AG04450 (cell line): ENCODE measurements around the gene GTF2H4. TPM values are rescaled to one million over a fixed set of nuclear protein-coding genes. Genes with fewer than 3 reads are reported as not detected.

Source experiments
- CTCF ChIA-PET: fragments of 300-600, 350-600 bp; formaldehyde crosslinking; extraction: SDS; loops from one replicate; lab custom pipeline; 2022; ENCODE audit warnings: antibody characterized with exemption, inconsistent platforms; lab: Charles Lee
- POLR2A ChIA-PET: fragments of 350-600 bp; formaldehyde crosslinking; extraction: SDS; loops from one replicate; lab custom pipeline; 2021; ENCODE audit warnings: antibody characterized with exemption, inconsistent platforms; lab: Yijun Ruan, JAX
- DNase-seq: peaks from one replicate; pipeline ENCODE4 v3.0.0-alpha.2; 2011; ENCODE audit warnings: low read depth, low spot score
- H3K27ac ChIP-seq: one replicate; pipeline ENCODE4 v1.5.1; 2012; ENCODE audit warnings: low read depth, low read length, control low read depth
- H3K27me3 ChIP-seq: one replicate; pipeline ENCODE4 v1.6.0; 2012; ENCODE audit warnings: low read length; ENCODE audit not compliant: control insufficient read depth, insufficient read depth
- H3K4me3 ChIP-seq: 2 replicates; pipeline ENCODE4 v1.5.1; 2011; ENCODE audit warnings: mild to moderate bottlenecking, low read depth, low read length, control low read depth
- H3K9me3 ChIP-seq: 2 replicates; pipeline ENCODE4 v1.5.1; 2012; ENCODE audit warnings: low read length; ENCODE audit not compliant: control insufficient read depth, insufficient read depth
- polyA plus RNA-seq: library from polyadenylated mRNA; depleted of rRNA; stranded (reverse); fragments of >200 nt; gene quantifications from 2 replicates; pipeline ENCODE4 v1.2.3, GENCODE V29; 2011
- TF ChIP-seq, protein P1 (sequence below): IDR thresholded peaks from 2 replicates; pipeline ENCODE4 v1.5.1; 2011; ENCODE audit warnings: low read depth, low read length, control low read depth, inconsistent platforms

Gene GTF2H4
- polyA plus RNA-seq, 1 experiment: 31.9 TPM

DNA sequence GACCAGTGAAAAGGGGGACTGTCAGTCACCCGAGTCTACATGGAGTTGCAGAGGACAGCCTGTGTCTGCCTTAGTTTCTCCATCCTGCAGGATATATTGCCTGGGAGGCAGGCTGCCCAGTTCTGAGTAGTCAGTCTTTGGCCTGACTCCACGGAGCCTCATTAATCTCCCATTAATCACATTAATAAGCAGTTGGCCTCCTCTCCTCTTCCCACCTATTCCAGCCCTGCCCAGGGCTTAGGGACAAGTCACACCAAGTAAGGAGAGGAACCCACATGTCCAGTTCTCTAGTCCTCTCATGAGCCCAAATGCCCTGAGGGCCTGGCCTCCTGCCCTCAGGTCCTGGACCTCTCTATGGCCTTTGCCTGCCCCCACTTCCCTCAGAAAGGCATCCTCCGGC, 31.5 kb downstream of the GTF2H4 start:
- H3K4me3 ChIP-seq: no peak overlapping the region
- no peaks in the 10 kb centered on the region for H3K9me3 ChIP-seq
- DNase-seq: no peak
- TF ChIP-seq, protein P1, sequence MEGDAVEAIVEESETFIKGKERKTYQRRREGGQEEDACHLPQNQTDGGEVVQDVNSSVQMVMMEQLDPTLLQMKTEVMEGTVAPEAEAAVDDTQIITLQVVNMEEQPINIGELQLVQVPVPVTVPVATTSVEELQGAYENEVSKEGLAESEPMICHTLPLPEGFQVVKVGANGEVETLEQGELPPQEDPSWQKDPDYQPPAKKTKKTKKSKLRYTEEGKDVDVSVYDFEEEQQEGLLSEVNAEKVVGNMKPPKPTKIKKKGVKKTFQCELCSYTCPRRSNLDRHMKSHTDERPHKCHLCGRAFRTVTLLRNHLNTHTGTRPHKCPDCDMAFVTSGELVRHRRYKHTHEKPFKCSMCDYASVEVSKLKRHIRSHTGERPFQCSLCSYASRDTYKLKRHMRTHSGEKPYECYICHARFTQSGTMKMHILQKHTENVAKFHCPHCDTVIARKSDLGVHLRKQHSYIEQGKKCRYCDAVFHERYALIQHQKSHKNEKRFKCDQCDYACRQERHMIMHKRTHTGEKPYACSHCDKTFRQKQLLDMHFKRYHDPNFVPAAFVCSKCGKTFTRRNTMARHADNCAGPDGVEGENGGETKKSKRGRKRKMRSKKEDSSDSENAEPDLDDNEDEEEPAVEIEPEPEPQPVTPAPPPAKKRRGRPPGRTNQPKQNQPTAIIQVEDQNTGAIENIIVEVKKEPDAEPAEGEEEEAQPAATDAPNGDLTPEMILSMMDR: no peak
- H3K27ac ChIP-seq: no peak overlapping the region
- ChIA-PET POLR2A (no interaction called here), CTCF (interaction anchor here (1.5 kb wide), 1 partner anchor 140 kb away, joined by 5 read pairs; no protein-coding TSS in a partner anchor)
- H3K27me3 ChIP-seq: peaks cover 46% of the 10 kb centered on the region

DNA sequence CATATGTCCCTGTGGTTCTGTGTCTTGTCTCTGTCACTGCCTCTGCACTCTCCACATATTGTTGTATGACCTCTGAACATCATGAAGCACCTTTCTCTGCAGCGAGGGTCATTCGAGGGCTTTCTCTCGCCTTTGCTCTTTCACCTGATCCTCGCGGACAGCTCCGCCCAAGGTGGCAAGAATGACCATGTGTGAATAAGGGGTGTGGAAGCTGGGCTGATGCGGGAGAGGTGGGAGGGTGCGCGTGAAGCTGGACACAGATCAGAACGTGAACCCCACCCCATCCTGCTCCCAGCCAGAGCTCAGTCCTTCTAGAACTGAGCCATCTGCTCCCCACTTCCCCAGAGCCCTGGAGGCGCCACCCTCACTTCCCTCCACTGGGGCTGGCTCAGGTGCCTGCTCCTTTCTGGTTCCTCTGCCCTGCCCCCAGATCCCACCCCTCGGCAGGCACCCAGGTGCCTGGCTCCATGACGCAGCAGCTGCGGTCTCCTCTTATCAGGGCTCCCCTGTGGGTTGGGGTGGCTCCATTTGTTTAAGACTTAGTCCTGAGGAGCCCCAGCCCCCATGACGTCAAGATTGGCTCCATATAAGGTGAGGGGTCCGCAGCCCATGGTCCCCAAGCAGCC, 32.5 kb downstream of the GTF2H4 start, which contains the start of gene MUCL3:
MUCL3 (plus strand) TSS at position 613 of the 626 bp plus-strand sequence. CDS start 27 bp downstream, outside the sequence.
- CTCF ChIA-PET: interaction anchor here (0.7 to 4.3 kb wide), 4 partner anchors 129 to 153 kb away, joined by 5 to 63 read pairs (median 18); no protein-coding TSS in a partner anchor
- H3K4me3 ChIP-seq: no peak within 1 kb of the TSS
- POLR2A ChIA-PET: no interaction called here
- no peak for DNase-seq
- H3K9me3 ChIP-seq: no peaks in the 10 kb centered on the region
- H3K27ac ChIP-seq: no peak within 1 kb of the TSS
- TF ChIP-seq, protein P1: no peak
- H3K27me3 ChIP-seq: peaks cover 50% of the 10 kb centered on the region

DNA sequence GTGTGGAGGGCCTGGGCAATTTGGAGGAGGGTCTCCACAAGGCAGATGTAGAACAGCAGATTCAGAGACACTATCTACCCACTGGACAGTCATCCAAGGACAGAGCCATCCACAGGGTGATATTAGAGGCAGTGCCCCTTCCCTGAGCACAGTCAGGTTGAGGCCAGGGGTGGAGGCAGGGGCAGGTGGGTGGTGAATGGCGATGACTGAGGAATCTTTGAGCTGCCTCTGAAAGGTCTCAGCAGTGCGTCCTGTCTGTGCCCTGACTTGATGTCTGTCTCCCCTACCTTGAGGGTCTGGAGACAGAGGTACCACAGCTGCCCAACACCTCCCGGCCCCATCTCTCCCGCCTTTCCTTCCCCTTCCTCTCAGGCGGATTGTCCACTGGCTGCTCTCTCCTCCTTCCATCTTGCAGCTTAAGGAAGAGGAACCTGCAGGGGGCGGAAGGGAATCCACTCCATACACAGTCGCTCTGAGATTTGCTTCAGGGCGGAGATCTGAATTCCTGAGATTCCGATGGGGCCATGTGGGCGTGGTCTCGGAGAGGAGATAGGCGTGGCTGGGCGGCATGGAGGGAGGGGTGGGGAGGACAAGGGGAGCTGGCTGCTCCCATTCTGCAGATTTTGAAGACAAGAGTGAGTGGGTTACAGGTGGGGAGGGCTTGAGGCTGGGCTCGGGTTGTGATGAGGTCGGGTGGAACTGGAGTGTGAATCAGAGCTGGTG, 34.5 kb downstream of the GTF2H4 start:
- peak; percentile 44 for DNase-seq
- Histone ChIP-seq H3K9me3 (no peaks in the 10 kb centered on the region), H3K27ac (no peak overlapping the region), H3K4me3 (0 out of 2 replicates have a peak overlapping the region, but pooled peaks have one; percentile 5), H3K27me3 (peaks cover 51% of the 10 kb centered on the region)
- TF ChIP-seq, protein P1: peak; percentile 78
- ChIA-PET CTCF (interaction anchor here (0.6 to 4.3 kb wide), 30 partner anchors 7 to 1193 kb away, joined by 3 to 63 read pairs (median 4); partner anchors contain the start of gene SFTA2), POLR2A (interaction anchor here (0.6 to 1.1 kb wide), 5 partner anchors 29 to 137 kb away, joined by 3 to 9 read pairs (median 4); partner anchors contain the start of gene VARS2)

DNA sequence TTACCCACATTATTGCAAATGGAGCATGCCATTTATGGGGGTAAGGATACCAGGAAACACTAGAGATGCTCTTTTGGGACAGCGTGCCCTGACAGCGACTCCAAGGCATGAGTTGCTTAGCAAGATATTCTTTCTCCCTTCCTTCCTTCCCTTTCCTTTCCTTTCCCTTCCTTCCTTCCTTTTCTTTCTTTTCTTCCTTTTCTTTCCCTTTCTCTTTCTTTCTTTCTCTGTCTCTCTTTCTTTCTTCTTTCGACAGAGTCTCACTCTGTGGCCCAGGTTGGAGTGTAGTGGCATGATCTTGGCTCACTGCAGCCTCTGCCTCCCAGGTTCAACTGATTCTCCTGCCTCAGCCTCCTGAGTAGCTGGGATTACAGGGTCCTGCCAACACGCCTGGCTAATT, 36.0 kb downstream of the GTF2H4 start:
- CTCF ChIA-PET: interaction anchor here (1.3 to 4.3 kb wide), 3 partner anchors 115 to 143 kb away, joined by 3 to 63 read pairs (median 30); no protein-coding TSS in a partner anchor
- POLR2A ChIA-PET: no interaction called here
- Histone ChIP-seq H3K27ac (no peak overlapping the region), H3K4me3 (no peak overlapping the region), H3K9me3 (no peaks in the 10 kb centered on the region), H3K27me3 (peaks cover 49% of the 10 kb centered on the region)
- DNase-seq: no peak
- TF ChIP-seq, protein P1: no peak
